GM18909 (cell line): ENCODE data around the gene SCN1A.
"Not testable (repeated sequence)": the region's sequence is repeated elsewhere in the genome, so short reads cannot be mapped to it uniquely, and the experiment has no call there.

Source experiments
- ATAC-seq: cut with Tn5 transposase; IDR thresholded peaks from one replicate; pipeline ENCODE4 v1.9.1; 2021; ENCODE audit warnings: mild to moderate bottlenecking; ENCODE audit not compliant: unreplicated experiment, poor library complexity

The SCN1A gene

GRCh38 chr2:166127217-166128155, at the start of gene SCN1A:
SCN1A (minus strand) TSS chr2:166128020; CDS start chr2:166073621, 54,399 bp downstream.
- peak; percentile 61 for ATAC-seq

- no peak for ATAC-seq
Observed at GRCh38 chr2:166173263-166173662, 45.4 kb upstream of the SCN1A start.

- ATAC-seq, result no peak
Observed at GRCh38 chr2:166171216-166171615, 43.4 kb upstream of the SCN1A start.

DNA sequence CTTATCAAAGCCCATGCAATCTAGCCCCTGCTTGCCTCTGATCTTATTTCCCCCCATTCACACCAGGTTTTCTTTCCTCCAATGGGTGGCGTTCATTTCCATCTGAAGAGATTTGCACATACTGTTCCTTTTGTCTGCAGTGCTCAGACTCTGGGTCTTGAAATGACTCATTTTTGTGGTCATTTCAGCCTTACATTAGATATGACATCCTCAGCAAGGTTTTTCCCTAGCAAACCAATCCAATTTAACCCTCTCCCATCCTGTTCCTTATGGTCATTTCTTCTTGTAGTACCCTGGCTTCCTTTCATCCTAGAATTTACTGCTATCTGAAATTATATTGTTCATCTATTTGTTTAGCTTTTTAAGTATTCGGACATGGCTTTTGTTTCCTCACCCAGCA, 42.5 kb upstream of the SCN1A start:
- ATAC-seq, result no peak

DNA sequence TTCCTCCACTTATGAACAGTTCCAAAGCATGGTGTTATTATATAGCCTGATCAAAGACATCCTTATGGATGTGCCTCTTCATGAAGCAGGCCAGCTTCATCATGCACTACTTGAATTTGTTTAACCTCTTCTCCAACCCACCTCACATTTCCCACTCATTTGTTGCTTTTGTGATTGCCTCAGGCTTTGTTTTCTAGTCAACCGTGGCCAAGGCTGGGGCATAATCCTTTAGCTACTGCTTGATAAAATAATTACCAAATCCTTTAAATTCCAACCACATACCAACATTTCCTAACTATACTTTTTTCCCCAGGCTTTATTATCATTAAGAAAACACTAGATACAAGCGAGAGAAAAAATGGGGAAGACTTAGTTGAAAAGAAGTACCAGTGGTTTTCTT, 39.6 kb upstream of the SCN1A start:
- no peak for ATAC-seq

- ATAC-seq, result no peak
Observed at GRCh38 chr2:166163775-166164174, 36.0 kb upstream of the SCN1A start.

DNA sequence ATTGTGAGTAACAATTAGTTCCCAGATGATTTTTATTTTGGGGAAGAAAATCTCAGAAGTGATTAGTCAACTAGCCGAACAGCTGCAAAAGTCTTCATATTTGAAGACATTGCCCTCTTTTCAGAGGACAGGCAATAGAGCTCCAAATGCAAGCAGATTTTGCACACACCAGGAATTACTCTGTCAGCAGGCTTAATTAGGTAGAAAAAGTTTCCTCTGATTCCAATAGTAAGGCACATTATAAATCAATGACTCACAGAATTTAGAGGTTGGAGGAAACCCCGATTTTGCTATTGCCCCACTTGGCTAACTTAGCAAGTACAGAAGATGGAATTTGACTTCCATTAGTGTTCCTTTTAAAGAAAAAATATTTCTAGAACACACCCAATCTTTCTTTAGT, 30.7 kb upstream of the SCN1A start:
- ATAC-seq, result no peak

DNA sequence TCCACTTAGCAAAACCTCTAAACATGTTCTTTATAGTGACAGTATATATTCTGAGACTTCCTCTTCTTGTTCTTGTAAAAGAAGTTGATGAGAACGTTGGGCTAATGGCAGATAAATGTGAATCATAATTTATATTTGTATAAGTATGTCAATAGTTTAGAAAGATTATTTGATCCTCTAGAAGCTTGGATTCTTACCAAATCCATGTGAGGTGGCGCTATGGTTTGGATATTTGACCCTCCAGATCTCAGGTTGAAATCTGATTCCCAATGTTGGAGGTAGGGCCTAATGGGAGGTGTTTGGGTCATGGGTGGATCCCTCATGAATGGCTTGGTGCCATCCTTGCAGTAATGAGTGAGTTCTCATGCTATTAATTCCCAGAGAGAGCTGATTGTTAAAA, 29.8 kb upstream of the SCN1A start:
- ATAC-seq, result no peak

DNA sequence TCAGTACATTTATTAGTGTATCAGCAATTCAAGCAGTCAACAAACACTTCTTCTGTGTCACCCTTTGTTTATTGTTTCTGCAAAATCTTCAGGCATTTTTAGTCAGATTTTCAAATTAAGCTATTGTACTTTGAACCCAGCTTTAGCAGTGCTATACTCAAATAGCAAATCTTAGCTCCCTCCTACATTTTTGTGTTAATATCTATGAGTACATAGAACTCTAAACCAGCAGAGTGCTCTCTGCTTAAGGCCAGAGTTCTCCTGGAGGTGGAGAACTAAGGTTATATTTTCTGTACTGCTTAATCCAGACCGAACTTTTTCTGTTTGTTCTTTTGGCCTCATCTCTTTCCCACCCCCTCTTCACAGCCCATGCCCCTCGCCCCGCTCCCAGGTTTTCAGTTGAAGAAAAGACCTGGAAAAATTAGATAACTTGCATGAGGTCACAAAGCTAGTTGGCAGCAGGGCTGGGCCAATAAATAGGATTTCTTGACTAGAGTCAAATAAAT, 29.2 kb upstream of the SCN1A start:
- no peak for ATAC-seq

- ATAC-seq, result no peak
Observed at GRCh38 chr2:166155589-166155988, 27.8 kb upstream of the SCN1A start.

GRCh38 chr2:166154685-166155338, 27.0 kb upstream of the SCN1A start:
- ATAC-seq, result no peak

DNA sequence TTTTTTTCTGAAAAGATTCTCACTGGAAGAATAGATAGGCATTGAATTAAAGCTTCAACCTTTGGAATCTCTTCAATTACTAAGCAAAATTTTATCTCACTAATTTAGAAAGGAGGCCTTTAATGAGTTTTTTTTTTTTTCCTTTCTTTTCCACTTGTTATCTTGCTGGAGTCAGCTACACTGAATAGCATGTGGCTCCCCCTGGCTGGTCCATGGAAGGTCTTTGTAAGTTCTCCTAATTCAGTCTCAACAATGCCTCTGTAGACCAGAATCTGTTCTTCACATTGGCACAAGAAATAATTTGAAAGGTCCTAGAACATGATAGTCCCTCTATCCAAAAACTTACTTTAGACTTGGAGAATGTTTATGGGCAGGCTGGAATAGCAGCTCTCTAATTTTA, 24.2 kb upstream of the SCN1A start:
- ATAC-seq, result no peak

DNA sequence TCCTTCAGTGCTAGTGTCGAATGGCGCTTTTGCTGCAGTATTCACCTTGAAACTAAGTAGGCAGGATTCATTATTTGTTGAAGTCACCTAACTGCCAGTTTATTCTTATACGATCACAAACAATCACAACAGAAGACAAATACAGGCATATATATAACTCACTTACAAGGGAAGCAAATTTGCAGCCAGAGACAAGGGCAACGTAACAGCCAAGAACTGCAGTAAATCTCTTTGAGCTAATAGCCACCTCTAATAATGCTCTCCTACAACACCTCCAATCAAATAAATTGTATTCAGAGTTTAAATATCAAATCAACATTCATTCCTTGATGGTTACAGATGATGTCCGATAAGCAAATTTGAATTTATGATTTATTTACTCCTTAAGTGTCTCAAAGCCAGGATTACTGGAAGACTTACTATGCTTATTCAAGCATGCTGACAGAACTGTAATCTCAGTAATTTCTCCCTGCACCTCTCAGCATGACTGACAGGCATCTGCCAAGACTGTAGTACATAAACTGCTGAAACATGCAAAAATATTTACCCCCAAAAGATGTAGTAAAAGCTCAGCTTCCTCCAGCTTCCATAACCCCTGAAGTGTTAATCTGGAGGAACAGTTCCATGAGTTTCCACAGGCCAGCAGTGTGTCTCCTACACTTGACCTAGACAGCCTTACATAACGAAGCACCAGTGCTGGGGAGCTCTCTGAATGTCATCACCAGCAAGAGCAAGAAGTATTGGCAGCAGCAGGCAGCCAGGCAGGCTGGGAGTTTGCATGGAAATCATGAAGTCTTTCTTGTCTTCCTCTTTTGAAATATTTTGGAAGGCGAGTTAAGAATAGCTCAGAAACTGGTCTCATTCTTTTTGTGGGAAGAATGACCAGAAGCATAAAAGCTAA, 20.9 kb upstream of the SCN1A start:
- ATAC-seq, result no peak

DNA sequence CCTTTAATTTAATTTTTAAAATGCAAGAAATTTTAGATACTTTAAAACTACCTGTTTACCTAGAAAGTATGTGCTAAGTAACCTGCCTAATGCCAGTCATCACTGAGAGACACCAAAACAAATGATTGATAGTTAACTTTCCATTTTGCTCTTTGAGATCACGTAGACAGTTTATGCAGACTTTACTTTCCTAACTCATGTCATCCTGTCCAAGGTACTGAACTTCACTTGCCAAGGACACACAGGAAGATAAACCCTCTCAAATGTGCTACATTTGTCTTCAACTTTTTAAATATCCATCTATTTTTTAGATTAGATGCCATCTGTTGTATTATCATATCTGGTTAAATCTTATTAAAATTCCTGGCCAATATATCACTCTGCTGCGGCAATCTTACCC, 20.1 kb upstream of the SCN1A start:
- no peak for ATAC-seq

DNA sequence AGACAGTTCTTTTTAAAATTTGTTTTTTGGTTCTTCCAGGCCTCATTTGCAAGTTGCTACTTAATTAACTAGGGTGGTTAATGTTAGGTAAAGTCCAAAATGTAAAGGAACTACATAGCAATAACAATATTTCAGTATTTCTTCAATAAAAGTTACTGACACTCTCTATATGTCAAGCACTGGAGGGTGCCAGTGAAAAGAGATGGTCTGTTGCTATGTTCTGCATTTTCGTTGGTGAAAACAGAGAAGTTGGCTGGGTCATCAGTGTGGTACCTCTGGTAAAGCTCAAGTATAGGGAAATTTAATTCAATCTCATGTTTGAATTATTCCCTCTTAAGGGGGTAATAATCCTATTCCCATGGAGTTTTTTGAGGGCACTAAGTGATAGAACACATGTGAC, 16.3 kb upstream of the SCN1A start:
- ATAC-seq, result no peak

GRCh38 chr2:166140932-166141331, 13.1 kb upstream of the SCN1A start:
- ATAC-seq, result no peak

GRCh38 chr2:166140475-166140874, 12.7 kb upstream of the SCN1A start:
- ATAC-seq, result no peak

DNA sequence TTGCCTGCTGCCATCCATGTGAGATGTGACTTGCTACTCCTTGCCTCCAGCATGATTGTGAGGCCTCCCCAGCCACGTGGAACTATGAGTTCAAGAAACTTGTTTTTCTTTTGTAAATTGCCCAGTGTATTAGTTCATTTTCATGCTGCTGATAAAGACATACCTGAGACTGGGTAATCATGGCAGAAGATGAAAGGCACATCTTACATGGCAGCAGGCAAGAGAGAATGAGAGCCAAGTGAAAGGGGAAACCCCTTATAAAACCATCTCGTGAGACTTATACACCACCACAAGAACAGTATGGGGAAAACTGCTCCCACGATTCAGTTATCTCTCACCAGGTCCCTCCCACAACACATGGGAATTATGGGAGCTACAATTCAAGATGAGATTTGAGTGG, 11.7 kb upstream of the SCN1A start:
- not testable (repeated sequence) for ATAC-seq

GRCh38 chr2:166138667-166139066, 10.8 kb upstream of the SCN1A start:
- no peak for ATAC-seq

- no peak for ATAC-seq
Observed at GRCh38 chr2:166138144-166138543, 10.3 kb upstream of the SCN1A start.
